Transverse colon (tissue), 3 donors: ENCODE measurements around the gene F8A3.

ENCODE experiments used
- CTCF ChIP-seq, 5 experiments: fragments of 200-600 bp in 3 of 5; fragments of 450-650 bp in 2 of 5; sonication (generic) in 3 of 5; IDR thresholded peaks; 1 replicate in 2 of 5; 2 replicates in 3 of 5; pipeline ENCODE4 v1.5.1; 2016 to 2017; ENCODE audit warnings: antibody characterized with exemption in 5 of 5, inconsistent platforms in 3 of 5, mild to moderate bottlenecking in 2 of 5, moderate library complexity in 1 of 5
- POLR2A ChIP-seq: fragments of 450-650 bp; IDR thresholded peaks from one replicate; pipeline ENCODE4 v1.6.1; 2016; ENCODE audit warnings: antibody characterized with exemption, mild to moderate bottlenecking, moderate library complexity

- TF ChIP-seq CTCF (IDR thresholded peaks at IDR 0.05) (no peak), POLR2A (no peak)
Measured at GRCh38 chrX:155505296-155505695, 46.9 kb upstream of the F8A3 start.
